Skin of body (tissue), 1 donor: Measurements from ENCODE around the gene SOX14. TPM values are rescaled to one million over a fixed set of nuclear protein-coding genes. Genes with fewer than 3 reads are reported as not detected.

ENCODE experiments used
- total RNA-seq: library from RNA; depleted of rRNA; stranded (reverse); fragments of >200 nt; gene quantifications from one replicate; pipeline ENCODE4 v1.2.3, GENCODE V29; 2014

SOX14 gene
- total RNA-seq, 1 donor from 2014 or later: not detected

Other genes with a start within 250 kb of the SOX14 start
- gene CLDN18, start 245.8 kb downstream of the SOX14 start, total RNA-seq: not detected